Stimulated activated CD8-positive, alpha-beta memory T cell treated with anti-CD3 and anti-CD28 coated beads, Interleukin-4, amount 100 ng/mL, for 24 hours (primary cell): ENCODE data around the gene UGT2B11.
"Not testable (repeated sequence)": the region's sequence is repeated elsewhere in the genome, so short reads cannot be mapped to it uniquely, and the experiment has no call there.

Experiments
- DNase-seq: peaks from one replicate; pipeline ENCODE4 v3.0.0-alpha.2; 2020; ENCODE audit warnings: low read depth

Gene UGT2B11

GRCh38 chr4:69169171-69169570 lies 45.4 kb downstream of the UGT2B11 start:
- DNase-seq = not testable (repeated sequence)

- no peak for DNase-seq
Observed at GRCh38 chr4:69167300-69167699, 47.2 kb downstream of the UGT2B11 start.

- DNase-seq = not testable (repeated sequence)
Observed at GRCh38 chr4:69166376-69166775, 48.2 kb downstream of the UGT2B11 start.

GRCh38 chr4:69165707-69166106 lies 48.8 kb downstream of the UGT2B11 start:
- not testable (repeated sequence) for DNase-seq

GRCh38 chr4:69156913-69157312 lies 57.6 kb downstream of the UGT2B11 start:
- no peak for DNase-seq

GRCh38 chr4:69154021-69154420 lies 60.5 kb downstream of the UGT2B11 start:
- no peak for DNase-seq
